ENCODE data around the gene JADE2.

Gene JADE2

GRCh38 chr5:134571693-134572405 lies 46.4 kb downstream of the JADE2 start:
- DNase-seq: no peak

GRCh38 chr5:134572811-134573210 lies 47.3 kb downstream of the JADE2 start:
- no peak for DNase-seq

GRCh38 chr5:134574521-134574920 lies 49.1 kb downstream of the JADE2 start:
- no peak for DNase-seq

- DNase-seq: no peak
Measured at GRCh38 chr5:134575316-134575715, 49.8 kb downstream of the JADE2 start.

GRCh38 chr5:134576386-134577021 lies 51.0 kb downstream of the JADE2 start:
- DNase-seq: no peak

GRCh38 chr5:134577022-134577795 lies 51.7 kb downstream of the JADE2 start:
- DNase-seq: no peak

GRCh38 chr5:134577796-134578577 lies 52.5 kb downstream of the JADE2 start:
- peak; percentile 47 to 63 for DNase-seq

- no peak for DNase-seq
Measured at GRCh38 chr5:134578578-134579283, 53.3 kb downstream of the JADE2 start.

- DNase-seq: no peak
Measured at GRCh38 chr5:134579284-134579771, 53.9 kb downstream of the JADE2 start.

- DNase-seq: no peak
Measured at GRCh38 chr5:134580001-134580460, 54.6 kb downstream of the JADE2 start.

- no peak for DNase-seq
Measured at GRCh38 chr5:134581241-134581981, 55.9 kb downstream of the JADE2 start.

- no peak for DNase-seq
Measured at GRCh38 chr5:134582281-134582680, 56.8 kb downstream of the JADE2 start.

GRCh38 chr5:134582941-134583340 lies 57.5 kb downstream of the JADE2 start:
- DNase-seq: no peak

- DNase-seq: no peak
Measured at GRCh38 chr5:134583766-134584165, 58.3 kb downstream of the JADE2 start.

GRCh38 chr5:134584662-134585061 lies 59.2 kb downstream of the JADE2 start:
- DNase-seq: no peak

- DNase-seq: no peak
Measured at GRCh38 chr5:134585966-134586365, 60.5 kb downstream of the JADE2 start.

GRCh38 chr5:134586866-134587524 lies 61.5 kb downstream of the JADE2 start:
- peak; percentile 54 to 76 for DNase-seq

- DNase-seq: no peak
Measured at GRCh38 chr5:134590992-134591659, 65.7 kb downstream of the JADE2 start.

- no peak for DNase-seq
Measured at GRCh38 chr5:134592141-134592746, 66.8 kb downstream of the JADE2 start.

GRCh38 chr5:134594336-134594735 lies 68.9 kb downstream of the JADE2 start:
- DNase-seq: no peak

Data from bone marrow (tissue), 2 donors.